GM21825 (cell line): ENCODE measurements around the gene LRRC47.

Experiments
- ATAC-seq: cut with Tn5 transposase; IDR thresholded peaks from one replicate; pipeline ENCODE4 v1.9.1; 2021; ENCODE audit warnings: mild to moderate bottlenecking, moderate library complexity; ENCODE audit not compliant: unreplicated experiment

Gene LRRC47

GRCh38 chr1:3796215-3797061, at the start of gene LRRC47:
Gene LRRC47 (minus strand): TSS chr1:3796498. CDS start chr1:3796476, 22 bp downstream.
- ATAC-seq, result peak; percentile 96

GRCh38 chr1:3842912-3843311, 46.6 kb upstream of the LRRC47 start:
- no peak for ATAC-seq

DNA sequence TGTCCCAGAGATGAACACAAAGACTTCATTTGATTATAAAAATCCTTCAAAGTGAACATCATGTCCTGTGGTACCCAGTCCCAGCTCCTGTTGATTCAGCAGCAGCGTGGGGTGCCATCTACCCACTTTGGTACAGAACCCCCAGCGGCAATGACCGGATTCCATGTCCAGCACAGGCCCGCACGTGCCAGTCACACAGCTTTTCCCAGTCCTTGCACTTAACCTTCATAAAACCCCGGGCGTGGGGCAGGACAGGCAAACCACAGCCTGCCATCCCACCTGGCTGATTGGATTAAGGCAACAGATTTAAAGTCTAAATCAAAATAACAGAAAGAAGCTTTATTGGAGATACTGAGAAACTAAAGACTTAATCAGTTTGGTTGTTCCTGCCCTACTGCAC, 45.2 kb upstream of the LRRC47 start:
- ATAC-seq, result no peak

DNA sequence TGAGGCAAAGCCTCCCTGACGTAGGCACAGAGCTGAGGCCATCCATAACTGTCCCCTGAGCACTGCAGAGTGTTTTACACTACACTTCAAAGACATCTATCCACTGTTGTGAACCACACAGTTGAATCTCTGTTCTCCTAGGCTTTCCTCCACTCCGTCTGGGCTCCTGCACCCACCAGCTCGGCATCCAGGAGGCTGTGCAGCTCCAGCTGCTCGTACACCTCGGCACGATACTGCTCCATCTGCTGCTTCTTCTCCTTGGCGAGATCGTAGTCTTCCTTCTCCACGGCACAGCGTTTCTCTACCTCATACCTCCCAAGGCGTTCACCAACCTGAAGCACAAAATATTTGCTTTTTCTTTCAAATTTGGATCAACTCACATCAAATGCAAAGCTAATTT, 42.5 kb upstream of the LRRC47 start:
- ATAC-seq, result no peak

DNA sequence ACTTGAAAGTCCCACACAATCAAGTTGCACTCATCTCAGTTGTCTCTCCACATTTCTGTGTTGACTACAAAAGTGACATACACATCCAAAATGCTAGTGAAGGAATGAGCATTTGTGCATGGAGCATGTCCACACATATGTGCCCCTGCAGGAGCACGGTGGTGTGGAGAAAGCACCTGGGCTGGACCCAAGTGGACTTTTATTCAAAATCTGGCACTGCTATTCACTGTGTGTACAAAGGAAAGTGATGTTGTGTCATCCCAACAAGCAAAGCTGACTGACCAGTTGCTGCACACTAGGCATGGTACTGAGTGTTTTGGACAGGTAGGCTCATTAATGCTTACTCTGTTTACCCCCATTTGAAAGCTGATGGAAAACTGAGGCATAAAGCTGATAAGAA, 41.4 kb upstream of the LRRC47 start:
- no peak for ATAC-seq

GRCh38 chr1:3837200-3837599, 40.9 kb upstream of the LRRC47 start:
- ATAC-seq, result no peak

DNA sequence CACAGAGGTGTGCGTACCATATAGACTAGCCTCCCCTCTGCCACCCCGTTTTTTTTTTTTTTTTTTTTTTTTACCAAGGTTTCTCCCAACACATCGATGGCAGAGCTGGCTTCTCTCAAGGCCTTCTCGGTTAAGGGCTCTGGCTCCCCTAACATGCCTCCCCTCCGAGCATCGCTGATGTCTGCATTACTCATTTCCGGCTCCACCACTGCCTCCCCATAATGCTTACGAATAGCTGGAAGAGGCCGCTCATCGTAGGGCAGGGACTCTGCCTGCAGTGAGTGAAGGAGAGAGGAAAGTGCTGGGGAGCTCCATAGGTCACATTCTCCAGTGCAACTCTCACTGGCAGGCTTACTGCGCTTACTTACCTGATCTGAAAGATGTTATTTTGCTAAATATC, 40.1 kb upstream of the LRRC47 start:
- no peak for ATAC-seq

DNA sequence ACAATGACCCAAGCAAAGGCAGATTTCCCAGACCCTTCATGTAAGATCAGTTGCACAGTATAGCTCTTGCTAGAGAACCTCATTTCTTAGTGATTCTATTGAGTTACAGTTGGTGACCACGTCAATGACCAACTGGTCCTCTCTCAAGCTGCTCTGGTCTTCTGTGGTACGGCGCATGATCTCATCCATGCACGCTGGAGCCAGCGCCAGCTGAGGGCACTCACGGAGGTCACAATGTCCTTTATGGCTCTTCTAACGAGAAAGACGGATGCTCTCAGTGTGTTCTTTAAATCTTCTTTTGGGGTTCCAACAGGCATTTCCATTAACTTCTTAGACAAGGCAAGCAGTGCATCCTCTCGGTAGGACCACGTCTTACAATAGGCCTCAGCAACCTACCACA, 38.4 kb upstream of the LRRC47 start:
- ATAC-seq, result no peak

DNA sequence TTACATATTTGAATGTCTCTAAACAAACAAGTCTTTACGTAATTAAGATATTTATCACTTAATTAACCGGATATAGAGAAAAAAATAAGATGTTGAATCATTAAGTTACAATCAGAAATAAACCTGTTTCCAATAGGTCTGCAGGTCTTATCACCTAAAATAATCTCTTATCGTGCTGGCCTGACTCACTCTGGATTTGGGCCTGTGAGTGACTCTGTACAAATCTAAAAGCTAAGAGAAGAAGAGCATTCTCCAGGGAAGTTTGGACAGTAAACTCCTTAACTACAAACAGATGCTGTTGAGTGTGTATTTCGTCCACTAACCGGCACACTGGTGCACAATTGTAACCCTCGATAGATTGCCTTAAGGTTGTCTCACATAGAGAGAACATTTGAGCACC, 35.4 kb upstream of the LRRC47 start:
- no peak for ATAC-seq

GRCh38 chr1:3828391-3828790, 32.1 kb upstream of the LRRC47 start:
- no peak for ATAC-seq

DNA sequence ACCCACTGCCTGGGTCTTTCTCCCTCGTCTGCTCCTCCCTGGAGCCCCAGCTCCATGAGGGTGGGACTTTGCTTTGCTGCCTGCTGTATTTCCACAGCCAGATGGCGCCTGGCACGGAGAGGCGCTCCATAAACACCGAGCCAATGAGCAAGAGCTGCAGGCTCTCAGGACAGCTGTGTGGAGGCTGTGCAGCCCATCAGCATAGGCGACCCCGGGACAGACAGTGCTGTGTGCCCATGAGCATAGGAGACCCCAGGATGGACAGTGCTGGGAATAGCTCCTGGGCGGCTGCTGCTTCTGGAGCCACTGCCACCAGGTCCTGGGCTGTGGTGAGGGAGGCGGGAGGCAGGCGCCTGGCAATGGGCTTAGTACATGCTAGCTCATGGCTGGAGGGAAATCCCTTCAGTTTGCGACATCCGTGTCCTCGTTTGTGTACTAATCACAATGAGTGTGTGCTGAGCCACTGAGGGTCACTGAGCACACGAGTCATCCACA, 31.6 kb upstream of the LRRC47 start:
- no peak for ATAC-seq

DNA sequence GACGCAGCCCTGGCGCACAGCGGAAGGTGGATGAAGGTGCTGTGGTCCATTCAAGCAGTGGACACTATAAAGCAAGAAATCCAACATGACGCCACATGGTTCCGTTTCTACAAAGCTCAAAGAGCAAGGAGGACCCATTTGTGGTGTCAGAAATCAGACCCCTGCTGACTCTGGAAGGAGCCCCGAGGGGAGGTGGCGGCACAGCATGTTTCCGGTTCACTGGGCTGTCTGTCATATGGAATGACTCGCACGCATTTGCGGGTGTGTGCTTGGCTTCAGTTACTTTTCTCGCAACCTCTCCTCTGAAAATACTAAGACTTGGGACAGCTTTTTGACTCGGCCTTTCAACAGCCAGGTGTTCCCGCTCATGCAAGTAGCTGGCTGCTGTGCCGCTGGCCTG, 29.1 kb upstream of the LRRC47 start:
- no peak for ATAC-seq

DNA sequence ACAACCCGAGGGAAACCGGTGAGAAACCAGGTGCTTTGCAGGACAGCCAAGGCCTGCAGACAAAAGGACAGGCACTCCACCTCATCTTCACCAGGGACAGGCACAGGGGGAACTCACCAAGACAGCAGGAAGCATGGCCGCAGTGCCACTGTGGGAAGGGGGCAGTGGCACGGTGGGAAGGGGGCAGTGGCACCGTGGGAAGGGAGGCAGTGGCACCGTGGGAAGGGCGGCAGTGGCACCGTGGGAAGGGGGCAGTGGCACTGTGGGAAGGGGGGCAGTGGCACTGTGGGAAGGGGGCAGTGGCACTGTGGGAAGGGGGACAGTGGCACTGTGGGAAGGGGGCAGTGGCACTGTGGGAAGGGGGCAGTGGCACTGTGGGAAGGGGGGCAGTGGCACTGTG, 28.4 kb upstream of the LRRC47 start:
- ATAC-seq, result no peak

- no peak for ATAC-seq
Observed at GRCh38 chr1:3822421-3822820, 26.1 kb upstream of the LRRC47 start.

DNA sequence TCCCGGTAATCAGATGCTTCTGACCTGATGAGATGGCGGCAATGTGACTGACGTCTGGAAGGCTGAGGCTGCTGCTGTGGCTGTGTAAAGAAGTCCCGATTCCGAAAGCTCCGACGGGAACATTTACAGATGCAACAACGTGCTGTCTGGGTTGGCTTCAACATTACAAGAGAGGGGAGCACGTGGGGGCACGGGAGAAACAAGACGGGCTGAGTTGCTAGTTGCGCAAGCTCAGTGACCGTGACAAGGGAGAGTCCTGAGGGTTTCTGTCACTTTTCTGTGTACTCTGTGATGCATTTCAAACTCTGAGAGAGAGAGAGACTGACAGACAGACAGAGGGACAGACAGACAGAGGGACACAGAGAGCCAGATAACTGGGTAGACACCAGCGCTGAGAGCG, 25.6 kb upstream of the LRRC47 start:
- ATAC-seq, result no peak

GRCh38 chr1:3821447-3821846, 25.1 kb upstream of the LRRC47 start:
- ATAC-seq, result no peak

- ATAC-seq, result no peak
Observed at GRCh38 chr1:3821004-3821403, 24.7 kb upstream of the LRRC47 start.

GRCh38 chr1:3820316-3820715, 24.0 kb upstream of the LRRC47 start:
- ATAC-seq, result no peak

GRCh38 chr1:3819771-3820200, 23.5 kb upstream of the LRRC47 start:
- no peak for ATAC-seq

DNA sequence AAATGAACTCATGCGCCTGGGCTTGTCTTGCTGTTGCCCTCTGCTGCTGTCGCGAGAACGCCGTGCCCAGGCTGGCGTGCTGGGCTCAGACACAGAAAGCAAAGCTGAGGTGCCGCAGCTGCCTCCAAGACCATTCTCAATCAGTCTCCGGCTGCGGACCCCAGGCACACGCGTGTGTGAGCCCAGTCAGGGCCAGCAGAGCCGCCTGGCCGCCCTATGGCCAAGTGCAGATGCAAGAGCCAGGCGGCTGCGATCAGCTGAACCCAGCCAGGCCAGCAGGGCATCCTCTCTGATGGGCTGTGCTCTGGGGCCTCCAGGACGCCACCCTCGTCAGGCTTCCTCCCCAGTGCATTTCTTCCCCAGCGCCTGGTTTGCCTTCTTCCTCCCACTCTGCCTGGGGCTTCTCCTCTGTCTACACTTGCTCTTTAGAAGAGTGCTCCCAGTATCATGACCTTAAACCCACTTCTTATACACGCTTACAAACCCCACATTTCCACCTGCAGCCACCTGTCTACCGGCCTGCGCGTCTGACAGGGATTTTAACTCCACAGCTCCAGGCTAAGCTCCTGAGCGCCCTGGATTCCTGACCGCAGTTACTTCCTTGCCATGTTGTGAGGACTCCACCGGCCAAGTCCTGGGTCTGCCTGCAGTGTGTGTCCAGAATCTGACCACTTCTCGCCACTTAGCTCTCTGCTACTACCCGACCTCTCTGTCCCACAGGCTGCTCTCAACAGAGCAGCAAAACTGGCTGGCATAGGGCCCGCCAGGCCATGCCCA, 21.7 kb upstream of the LRRC47 start:
- ATAC-seq, result no peak

DNA sequence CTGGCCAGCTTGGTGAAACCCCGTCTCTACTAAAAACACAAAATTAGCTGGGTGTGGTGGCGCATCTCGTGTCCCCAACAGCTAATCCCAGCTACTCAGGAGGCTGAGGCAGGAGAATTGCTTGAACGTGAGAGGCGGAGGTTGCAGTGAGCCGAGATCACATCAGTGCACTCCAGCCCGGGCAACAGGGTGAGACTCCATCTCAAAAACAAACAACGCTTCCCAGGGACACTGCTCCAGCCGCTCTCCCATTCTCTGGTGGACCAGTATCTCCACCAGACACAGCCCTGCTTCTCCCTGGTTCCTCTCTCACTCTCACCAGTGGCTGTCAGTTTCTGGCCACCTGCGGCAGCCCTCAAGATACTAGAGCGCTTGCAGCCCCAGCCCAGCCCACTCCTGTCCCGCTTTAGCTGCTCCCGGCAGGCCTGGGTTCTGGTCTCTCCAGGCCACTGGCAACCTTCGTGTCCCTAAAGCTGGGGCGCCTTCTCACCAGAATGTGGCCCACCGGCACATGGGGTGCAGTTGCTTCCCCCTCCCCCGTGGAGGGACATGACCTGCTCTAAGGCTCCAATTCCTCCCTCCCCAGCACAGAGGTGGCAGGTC, 20.9 kb upstream of the LRRC47 start:
- no peak for ATAC-seq
